AG09309 (cell line): ENCODE results near the gene CCIN.

ENCODE experiments used
- DNase-seq: peaks from one replicate; pipeline ENCODE4 v3.0.0-alpha.2; 2010; ENCODE audit warnings: low read depth
- H3K4me3 ChIP-seq: 2 replicates; pipeline ENCODE4 v1.5.1; 2011; ENCODE audit warnings: mild to moderate bottlenecking, low read depth, low read length, moderate library complexity; ENCODE audit not compliant: control insufficient read depth
- TF ChIP-seq, protein P1 (sequence below): IDR thresholded peaks from 2 replicates; pipeline ENCODE4 v1.5.1; 2011; ENCODE audit warnings: mild to moderate bottlenecking, low read depth, low read length, inconsistent platforms; ENCODE audit not compliant: insufficient read depth, control insufficient read depth; ENCODE audit errors: missing control alignments

CCIN gene

DNA sequence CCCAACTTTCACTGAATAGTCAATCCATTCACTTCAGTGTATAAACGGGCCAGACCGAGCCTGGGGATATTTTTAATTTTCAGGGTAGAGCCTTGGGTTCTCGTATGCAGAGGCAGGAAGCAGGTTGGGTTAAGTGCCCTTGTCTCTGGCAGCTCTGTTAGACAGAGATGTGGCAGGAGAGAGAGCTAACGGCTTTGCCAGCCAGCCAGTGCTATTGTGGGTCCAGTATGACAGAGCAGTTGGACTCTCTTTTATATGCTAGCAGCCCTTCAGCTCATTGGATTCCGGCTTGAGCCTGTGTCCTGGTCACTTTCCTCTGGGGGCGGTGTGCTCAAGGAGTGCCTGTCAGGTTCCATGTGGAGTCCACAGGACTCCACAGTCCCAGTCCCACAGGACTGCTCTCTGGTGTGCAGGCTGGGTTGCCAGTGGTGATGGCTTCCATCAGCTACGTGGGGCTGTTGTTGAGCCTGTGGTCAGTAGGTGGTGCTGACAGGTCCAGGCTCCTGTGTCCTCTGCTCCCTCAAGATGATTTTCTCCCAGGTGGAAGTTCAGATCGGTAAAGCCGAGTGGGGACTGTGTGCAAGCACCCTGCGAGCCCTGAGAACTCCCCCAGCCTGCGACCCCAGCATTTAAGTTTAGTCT, 35.8 kb downstream of the CCIN start:
- TF ChIP-seq, protein P1, sequence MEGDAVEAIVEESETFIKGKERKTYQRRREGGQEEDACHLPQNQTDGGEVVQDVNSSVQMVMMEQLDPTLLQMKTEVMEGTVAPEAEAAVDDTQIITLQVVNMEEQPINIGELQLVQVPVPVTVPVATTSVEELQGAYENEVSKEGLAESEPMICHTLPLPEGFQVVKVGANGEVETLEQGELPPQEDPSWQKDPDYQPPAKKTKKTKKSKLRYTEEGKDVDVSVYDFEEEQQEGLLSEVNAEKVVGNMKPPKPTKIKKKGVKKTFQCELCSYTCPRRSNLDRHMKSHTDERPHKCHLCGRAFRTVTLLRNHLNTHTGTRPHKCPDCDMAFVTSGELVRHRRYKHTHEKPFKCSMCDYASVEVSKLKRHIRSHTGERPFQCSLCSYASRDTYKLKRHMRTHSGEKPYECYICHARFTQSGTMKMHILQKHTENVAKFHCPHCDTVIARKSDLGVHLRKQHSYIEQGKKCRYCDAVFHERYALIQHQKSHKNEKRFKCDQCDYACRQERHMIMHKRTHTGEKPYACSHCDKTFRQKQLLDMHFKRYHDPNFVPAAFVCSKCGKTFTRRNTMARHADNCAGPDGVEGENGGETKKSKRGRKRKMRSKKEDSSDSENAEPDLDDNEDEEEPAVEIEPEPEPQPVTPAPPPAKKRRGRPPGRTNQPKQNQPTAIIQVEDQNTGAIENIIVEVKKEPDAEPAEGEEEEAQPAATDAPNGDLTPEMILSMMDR = peak; percentile 16
- H3K4me3 ChIP-seq = no peak overlapping the region
- DNase-seq = no peak

DNA sequence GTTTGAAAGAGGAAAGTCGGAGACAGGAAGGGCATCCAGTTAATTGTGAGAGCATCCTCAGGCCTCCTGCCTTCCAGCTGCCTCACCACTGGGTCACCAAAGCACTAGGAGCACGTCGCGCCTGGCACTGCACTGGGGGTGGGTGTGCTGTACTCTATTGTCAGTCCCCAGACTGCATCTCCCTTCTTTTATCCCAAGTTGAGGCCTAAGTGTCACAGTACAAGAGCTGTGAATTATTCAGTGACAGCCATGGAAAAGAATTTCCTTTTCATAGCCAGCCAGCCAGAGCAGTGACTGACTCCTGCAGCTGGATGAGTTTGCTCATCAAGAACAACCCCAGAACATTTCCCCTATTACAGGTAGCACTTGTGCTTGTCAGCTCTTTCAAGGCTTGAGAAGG, 37.8 kb downstream of the CCIN start:
- TF ChIP-seq, protein P1 = no peak
- DNase-seq = no peak
- H3K4me3 ChIP-seq = no peak overlapping the region

DNA sequence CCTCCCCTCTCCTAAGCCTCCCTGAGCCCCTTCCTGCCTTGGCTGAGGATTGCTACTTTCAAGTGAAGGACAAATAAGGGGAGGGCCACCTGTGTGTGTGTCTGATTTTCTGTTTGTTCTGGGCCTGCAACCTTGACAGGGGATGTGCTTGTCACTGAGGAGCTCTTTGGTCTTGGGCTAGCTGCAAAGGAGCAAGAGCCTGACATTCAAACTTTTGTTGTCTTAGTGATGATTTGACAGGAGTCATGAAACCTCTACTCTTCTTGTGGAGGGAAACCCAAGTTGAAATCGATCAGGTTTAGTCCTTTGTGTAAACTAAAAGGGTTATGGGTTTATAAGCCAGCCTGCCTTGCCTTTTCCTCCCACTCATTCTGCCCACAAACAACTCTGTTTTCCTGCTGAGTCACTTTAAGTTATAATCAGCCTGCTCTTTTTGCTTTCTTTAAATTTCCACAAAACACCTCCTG, 38.4 kb downstream of the CCIN start:
- DNase-seq = no peak
- TF ChIP-seq, protein P1 = no peak
- H3K4me3 ChIP-seq = no peak overlapping the region

DNA sequence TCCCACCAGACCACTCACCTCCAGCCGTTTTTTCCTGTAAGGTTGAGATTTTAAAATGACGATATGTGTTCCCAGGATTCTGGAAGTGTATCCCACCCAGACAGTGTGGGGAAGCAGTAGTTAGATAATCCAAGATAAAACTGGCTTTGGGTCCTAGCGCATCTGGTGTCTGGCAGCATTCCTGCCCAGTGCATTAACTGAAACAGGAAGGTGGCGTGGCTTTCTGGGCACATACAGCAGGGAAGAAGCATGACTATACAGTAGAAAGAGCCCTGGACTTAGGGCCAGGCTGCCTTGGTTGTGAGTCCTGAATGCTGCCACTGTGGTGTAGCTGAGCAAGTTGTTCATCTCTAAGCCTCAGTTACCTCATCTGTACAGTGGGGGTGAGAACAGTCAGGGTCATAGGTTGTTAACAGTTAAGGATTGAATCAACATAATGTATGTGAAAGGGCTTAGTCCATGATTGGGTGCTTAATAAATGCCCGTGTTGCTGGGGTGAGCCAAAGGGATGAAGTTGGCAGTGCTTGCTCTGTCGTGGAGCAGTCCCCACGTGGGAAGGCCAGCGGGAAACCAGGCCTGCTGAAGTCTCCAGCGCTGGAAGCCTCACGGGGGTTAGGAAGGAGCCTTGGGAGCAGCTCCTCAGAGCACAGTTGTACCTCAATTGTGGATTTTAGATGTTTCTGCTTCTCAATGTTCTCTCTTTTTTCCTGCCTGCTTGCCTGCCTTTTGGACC, 39.5 kb downstream of the CCIN start:
- DNase-seq = no peak
- TF ChIP-seq, protein P1 = no peak
- H3K4me3 ChIP-seq = no peak overlapping the region

DNA sequence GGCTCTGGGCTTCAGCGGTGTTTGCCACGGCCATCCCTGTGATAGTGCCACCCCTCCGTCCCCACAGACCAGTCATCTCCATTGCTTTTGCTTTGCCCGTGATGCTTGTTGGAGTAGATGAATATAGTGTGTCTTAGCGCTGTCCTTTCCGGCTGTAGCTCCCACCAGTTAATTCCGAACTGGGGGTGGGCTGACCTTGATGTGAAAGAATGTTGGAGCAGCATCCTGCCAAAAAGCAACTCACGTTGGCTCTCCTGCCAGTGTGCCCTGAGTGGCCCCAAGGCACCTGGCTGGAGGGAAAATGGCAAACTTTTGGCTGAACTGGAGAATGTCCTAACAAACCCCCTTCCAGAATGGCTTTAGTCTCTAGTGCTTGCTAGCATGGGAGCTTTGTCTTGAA, 41.5 kb downstream of the CCIN start:
- no peak overlapping the region for H3K4me3 ChIP-seq
- TF ChIP-seq, protein P1 = no peak
- DNase-seq = no peak

DNA sequence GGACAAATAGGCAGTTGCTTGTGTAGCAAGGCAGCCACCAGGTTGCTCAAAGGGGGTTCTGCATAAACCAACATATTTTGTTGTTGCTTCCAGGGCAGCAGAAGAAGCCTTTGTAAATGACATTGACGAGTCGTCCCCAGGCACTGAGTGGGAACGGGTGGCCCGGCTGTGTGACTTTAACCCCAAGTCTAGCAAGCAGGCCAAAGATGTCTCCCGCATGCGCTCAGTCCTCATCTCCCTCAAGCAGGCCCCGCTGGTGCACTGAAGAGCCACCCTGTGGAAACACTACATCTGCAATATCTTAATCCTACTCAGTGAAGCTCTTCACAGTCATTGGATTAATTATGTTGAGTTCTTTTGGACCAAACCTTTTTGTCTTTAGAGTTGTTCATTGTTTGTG, 42.3 kb downstream of the CCIN start:
- DNase-seq = no peak

More for the DNA sequence above, 42.3 kb downstream of the CCIN start:
- H3K4me3 ChIP-seq = no peak overlapping the region
- TF ChIP-seq, protein P1 = no peak
